Measurements from ENCODE around the gene SGCD. TPM values are rescaled to one million over a fixed set of nuclear protein-coding genes. Genes with fewer than 3 reads are reported as not detected.

Gene SGCD
- polyA plus RNA-seq, 1 donor (not counting 4 experiments of a cell fraction or from before 2014, with no cell fraction given) = not detected

DNA sequence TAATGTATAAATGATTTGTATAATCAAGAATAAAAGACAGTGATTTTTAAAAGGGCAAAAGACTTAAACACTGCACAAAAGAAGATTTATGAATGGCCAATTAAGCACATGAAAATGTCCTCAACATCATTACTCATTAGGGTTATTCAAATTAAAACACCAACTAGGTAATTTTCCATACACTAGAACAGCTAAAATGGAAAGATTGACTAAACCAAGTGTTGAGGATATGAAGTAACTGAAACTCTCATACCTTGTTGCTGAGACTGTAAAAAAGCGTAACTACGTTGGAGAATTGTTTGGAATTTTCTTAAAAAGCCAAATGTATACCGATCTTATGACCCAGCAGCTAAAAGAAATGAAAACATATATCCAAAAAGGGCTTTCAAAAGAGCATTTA lies 144.9 kb downstream of the SGCD start:
- no peak for DNase-seq (ENCODE audit: low read depth, low spot score)
- FAIRE-seq = no peak
- H3K27ac ChIP-seq (ENCODE audit: control insufficient read depth, insufficient read depth, low read length) = no peak overlapping the region

DNA sequence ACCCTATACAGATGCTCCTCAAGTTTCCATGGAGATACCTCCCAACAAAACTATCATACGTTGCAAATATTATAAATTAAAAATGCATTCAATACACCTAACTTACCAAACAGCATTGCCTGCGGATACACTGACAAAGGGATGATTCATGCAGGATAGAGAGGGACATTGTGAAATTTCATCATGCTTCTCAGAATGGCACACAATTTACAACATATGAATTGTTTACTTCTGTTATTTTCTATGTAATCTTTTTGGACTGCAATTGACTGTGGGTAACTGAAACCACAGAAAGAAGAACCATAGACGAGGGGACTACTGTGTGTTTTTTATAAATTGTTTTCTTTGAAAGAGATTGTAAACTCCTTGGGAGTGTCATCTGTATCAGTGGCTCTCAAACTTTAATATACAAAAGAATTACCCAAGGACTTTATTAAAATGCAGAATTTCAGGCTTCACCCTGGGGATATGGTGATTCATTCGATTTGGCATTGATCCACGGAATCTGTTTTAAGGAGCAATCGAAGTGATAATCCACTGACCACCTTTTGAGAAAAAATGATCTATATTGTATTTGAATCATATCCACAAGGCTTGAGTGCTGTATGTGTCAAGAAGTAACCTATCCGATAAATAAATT lies 146.4 kb downstream of the SGCD start:
- Histone ChIP-seq H3K4me3 (ENCODE audit: control insufficient read depth in 2 of 3, extremely low read depth in 1 of 3, insufficient read depth in 2 of 3, low read depth in 1 of 3, low read length in 3 of 3) (no peak overlapping the region), H3K9me3 (ENCODE audit: control insufficient read depth, low read depth, low read length) (no peaks in the 10 kb centered on the region), H2AFZ (ENCODE audit: control insufficient read depth, low read length) (no peak overlapping the region), H3K4me2 (ENCODE audit: control insufficient read depth, extremely low read depth, insufficient read depth, low read depth, low read length) (no peak overlapping the region), H3K9me1 (ENCODE audit: control insufficient read depth, extremely low read depth, insufficient read depth, low read length) (no peaks in the 10 kb centered on the region), H3K36me3 (ENCODE audit: control insufficient read depth in 2 of 2, extremely low read depth in 1 of 2, insufficient read depth in 2 of 2, low read length in 2 of 2) (no peaks in the 10 kb centered on the region), H4K20me1 (ENCODE audit: control insufficient read depth, extremely low read depth, insufficient read depth, low read length) (no peaks in the 10 kb centered on the region), H3K27me3 (ENCODE audit: control insufficient read depth, extremely low read depth, insufficient read depth, low read length) (no peaks in the 10 kb centered on the region), H3K27ac (ENCODE audit: control insufficient read depth, insufficient read depth, low read length) (no peak overlapping the region), H3K9ac (ENCODE audit: control insufficient read depth, extremely low read depth, insufficient read depth, low read length) (no peak overlapping the region), H3K79me2 (ENCODE audit: control insufficient read depth, insufficient read depth, low read length) (no peaks in the 10 kb centered on the region), H3K4me1 (ENCODE audit: control insufficient read depth, extremely low read depth, insufficient read depth, low read length) (no peaks in the 10 kb centered on the region)
- FAIRE-seq = no peak
- no peak for DNase-seq (ENCODE audit: low read depth, low spot score)
- dilution Hi-C loops (cut with MboI; ENCODE audit: extremely low pct_ligation_motif_present, low sequenced_read_pairs) = no loop called here
- TF ChIP-seq, protein P1, sequence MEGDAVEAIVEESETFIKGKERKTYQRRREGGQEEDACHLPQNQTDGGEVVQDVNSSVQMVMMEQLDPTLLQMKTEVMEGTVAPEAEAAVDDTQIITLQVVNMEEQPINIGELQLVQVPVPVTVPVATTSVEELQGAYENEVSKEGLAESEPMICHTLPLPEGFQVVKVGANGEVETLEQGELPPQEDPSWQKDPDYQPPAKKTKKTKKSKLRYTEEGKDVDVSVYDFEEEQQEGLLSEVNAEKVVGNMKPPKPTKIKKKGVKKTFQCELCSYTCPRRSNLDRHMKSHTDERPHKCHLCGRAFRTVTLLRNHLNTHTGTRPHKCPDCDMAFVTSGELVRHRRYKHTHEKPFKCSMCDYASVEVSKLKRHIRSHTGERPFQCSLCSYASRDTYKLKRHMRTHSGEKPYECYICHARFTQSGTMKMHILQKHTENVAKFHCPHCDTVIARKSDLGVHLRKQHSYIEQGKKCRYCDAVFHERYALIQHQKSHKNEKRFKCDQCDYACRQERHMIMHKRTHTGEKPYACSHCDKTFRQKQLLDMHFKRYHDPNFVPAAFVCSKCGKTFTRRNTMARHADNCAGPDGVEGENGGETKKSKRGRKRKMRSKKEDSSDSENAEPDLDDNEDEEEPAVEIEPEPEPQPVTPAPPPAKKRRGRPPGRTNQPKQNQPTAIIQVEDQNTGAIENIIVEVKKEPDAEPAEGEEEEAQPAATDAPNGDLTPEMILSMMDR (optimal IDR thresholded peaks at IDR 0.05 in 1 of 3, IDR thresholded peaks at IDR 0.05 in 1 of 3, conservative IDR thresholded peaks at IDR 0.05 in 1 of 3; ENCODE audit: extremely low read depth in 1 of 3, insufficient read depth in 2 of 3, low read length in 3 of 3) = no peak
- TF ChIP-seq EZH2 (IDR thresholded peaks at IDR 0.05; ENCODE audit: low read length) = no peak

More for the DNA sequence above, 144.9 kb downstream of the SGCD start:
- Histone ChIP-seq H3K27me3 (ENCODE audit: control insufficient read depth, extremely low read depth, insufficient read depth, low read length) (no peaks in the 10 kb centered on the region), H3K9me3 (ENCODE audit: control insufficient read depth, low read depth, low read length) (no peaks in the 10 kb centered on the region), H3K36me3 (ENCODE audit: control insufficient read depth in 2 of 2, extremely low read depth in 1 of 2, insufficient read depth in 2 of 2, low read length in 2 of 2) (no peaks in the 10 kb centered on the region), H3K4me2 (ENCODE audit: control insufficient read depth, extremely low read depth, insufficient read depth, low read depth, low read length) (no peak overlapping the region), H3K9ac (ENCODE audit: control insufficient read depth, extremely low read depth, insufficient read depth, low read length) (no peak overlapping the region), H3K4me3 (ENCODE audit: control insufficient read depth in 2 of 3, extremely low read depth in 1 of 3, insufficient read depth in 2 of 3, low read depth in 1 of 3, low read length in 3 of 3) (no peak overlapping the region), H3K9me1 (ENCODE audit: control insufficient read depth, extremely low read depth, insufficient read depth, low read length) (no peaks in the 10 kb centered on the region), H3K4me1 (ENCODE audit: control insufficient read depth, extremely low read depth, insufficient read depth, low read length) (no peaks in the 10 kb centered on the region), H3K79me2 (ENCODE audit: control insufficient read depth, insufficient read depth, low read length) (no peaks in the 10 kb centered on the region), H2AFZ (ENCODE audit: control insufficient read depth, low read length) (no peak overlapping the region), H4K20me1 (ENCODE audit: control insufficient read depth, extremely low read depth, insufficient read depth, low read length) (no peaks in the 10 kb centered on the region)
- no peak for TF ChIP-seq EZH2 (IDR thresholded peaks at IDR 0.05; ENCODE audit: low read length)
- TF ChIP-seq, protein P1 (optimal IDR thresholded peaks at IDR 0.05 in 1 of 3, IDR thresholded peaks at IDR 0.05 in 1 of 3, conservative IDR thresholded peaks at IDR 0.05 in 1 of 3; ENCODE audit: extremely low read depth in 1 of 3, insufficient read depth in 2 of 3, low read length in 3 of 3) = no peak
- dilution Hi-C loops (cut with MboI; ENCODE audit: extremely low pct_ligation_motif_present, low sequenced_read_pairs) = no loop called here
